HepG2 (cell line): ENCODE data around the gene FBLN5.

Experiments
- MXI1 ChIP-seq: IDR thresholded peaks from 3 replicates; pipeline ENCODE4 v1.6.1; 2012; ENCODE audit warnings: low read depth, low read length, inconsistent platforms, borderline replicate concordance
- NBN ChIP-seq: fragments of 450-650 bp; conservative IDR thresholded peaks from 2 replicates; pipeline ENCODE4 v1.6.1; 2017
- POGK ChIP-seq: sonication (generic); formaldehyde crosslinking; conservative IDR thresholded peaks from 2 replicates; pipeline ENCODE4 v1.8.0; 2022; ENCODE audit warnings: mild to moderate bottlenecking, moderate library complexity, missing genetic modification reagents
- RFX3 ChIP-seq: IDR thresholded peaks from 2 replicates; pipeline ENCODE4 v1.6.1; 2016; ENCODE audit warnings: missing biosample characterization, missing genetic modification reagents
- ZMYM2 ChIP-seq: sonication (generic); formaldehyde crosslinking; IDR thresholded peaks from 2 replicates; pipeline ENCODE4 v1.8.0; 2022; ENCODE audit warnings: mild to moderate bottlenecking, missing genetic modification reagents
- TF ChIP-seq, protein P1 (sequence below): sonication (generic); formaldehyde crosslinking; IDR thresholded peaks from 2 replicates; pipeline ENCODE4 v1.5.0; 2020; ENCODE audit warnings: mild to moderate bottlenecking, missing genetic modification reagents, moderate library complexity
- TF ChIP-seq, protein P2 (sequence below), 2 experiments: sonication (generic) in 1 of 2; formaldehyde crosslinking in 1 of 2; IDR thresholded peaks; 2 replicates each; pipeline versions ENCODE4 v1.5.1 to v1.6.1; 2011 to 2020; ENCODE audit warnings: borderline replicate concordance in 1 of 2, low read depth in 1 of 2, low read length in 1 of 2, mild to moderate bottlenecking in 1 of 2, missing genetic modification reagents in 1 of 2, moderate library complexity in 1 of 2

DNA sequence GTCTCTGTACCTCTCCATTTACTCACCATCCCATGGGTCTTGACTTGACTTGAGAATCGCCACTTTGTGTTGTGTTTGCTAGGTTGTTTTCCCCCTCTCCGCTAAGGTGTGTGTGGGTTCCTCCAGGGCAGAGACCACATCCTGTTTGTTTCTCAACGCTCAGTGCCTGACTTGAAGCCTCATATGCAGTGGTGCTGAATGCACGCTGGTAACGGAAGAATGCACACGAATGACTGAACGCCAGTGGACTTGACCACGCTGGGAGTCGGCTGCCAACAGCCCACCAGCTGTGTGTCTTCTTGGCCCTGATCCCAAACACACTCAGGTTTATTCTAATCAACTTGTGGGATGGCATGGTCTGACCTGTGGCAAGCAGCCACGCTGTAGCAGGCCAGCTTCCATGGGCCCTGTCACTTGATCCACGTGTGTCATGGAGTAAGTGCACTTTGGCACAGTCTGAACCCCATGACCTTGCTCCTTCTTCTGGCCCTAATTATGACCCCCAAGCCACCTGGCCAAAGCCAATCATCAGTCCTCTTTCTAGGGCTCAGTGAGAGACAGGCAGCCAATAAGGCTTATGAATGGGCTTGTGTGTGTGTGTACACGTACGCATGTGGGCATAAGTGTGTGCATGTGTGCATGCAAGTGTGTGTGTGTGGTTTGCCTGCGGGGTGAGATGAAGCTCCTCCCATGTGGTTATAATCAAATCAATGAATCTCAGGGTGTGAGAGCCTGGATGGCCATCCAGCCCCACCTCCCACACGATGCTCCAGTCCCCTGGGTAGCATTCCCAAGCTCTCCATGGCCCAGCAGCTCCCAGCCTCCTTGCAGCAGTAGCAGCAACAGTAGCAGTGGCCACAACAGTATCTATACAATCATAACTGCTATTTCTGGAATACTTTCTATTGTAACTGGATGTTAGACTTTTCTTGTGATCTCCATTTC is 73.8 kb downstream of the FBLN5 start:
- TF ChIP-seq, protein P1, sequence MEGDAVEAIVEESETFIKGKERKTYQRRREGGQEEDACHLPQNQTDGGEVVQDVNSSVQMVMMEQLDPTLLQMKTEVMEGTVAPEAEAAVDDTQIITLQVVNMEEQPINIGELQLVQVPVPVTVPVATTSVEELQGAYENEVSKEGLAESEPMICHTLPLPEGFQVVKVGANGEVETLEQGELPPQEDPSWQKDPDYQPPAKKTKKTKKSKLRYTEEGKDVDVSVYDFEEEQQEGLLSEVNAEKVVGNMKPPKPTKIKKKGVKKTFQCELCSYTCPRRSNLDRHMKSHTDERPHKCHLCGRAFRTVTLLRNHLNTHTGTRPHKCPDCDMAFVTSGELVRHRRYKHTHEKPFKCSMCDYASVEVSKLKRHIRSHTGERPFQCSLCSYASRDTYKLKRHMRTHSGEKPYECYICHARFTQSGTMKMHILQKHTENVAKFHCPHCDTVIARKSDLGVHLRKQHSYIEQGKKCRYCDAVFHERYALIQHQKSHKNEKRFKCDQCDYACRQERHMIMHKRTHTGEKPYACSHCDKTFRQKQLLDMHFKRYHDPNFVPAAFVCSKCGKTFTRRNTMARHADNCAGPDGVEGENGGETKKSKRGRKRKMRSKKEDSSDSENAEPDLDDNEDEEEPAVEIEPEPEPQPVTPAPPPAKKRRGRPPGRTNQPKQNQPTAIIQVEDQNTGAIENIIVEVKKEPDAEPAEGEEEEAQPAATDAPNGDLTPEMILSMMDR = no peak
- TF ChIP-seq RFX3 (CRISPR knock-in tag) (no peak), NBN (no peak), MXI1 (no peak), POGK (no peak), ZMYM2 (CRISPR knock-in tag) (no peak)
- TF ChIP-seq, protein P2, sequence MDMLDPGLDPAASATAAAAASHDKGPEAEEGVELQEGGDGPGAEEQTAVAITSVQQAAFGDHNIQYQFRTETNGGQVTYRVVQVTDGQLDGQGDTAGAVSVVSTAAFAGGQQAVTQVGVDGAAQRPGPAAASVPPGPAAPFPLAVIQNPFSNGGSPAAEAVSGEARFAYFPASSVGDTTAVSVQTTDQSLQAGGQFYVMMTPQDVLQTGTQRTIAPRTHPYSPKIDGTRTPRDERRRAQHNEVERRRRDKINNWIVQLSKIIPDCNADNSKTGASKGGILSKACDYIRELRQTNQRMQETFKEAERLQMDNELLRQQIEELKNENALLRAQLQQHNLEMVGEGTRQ (IDR thresholded peaks at IDR 0.05; ENCODE audit: low read depth, low read length) = no peak
- TF ChIP-seq, protein P2 (CRISPR knock-in tag; IDR thresholded peaks at IDR 0.05; ENCODE audit: borderline replicate concordance) = no peak
